Neural cell (in vitro differentiated cells): ENCODE data around the gene SULT4A1. TPM values are rescaled to one million over a fixed set of nuclear protein-coding genes. Genes with fewer than 3 reads are reported as not detected.

Experiments used
- H2AFZ ChIP-seq: fragments of 200-600, 300-800 bp; sonication (generic), shearing (Covaris generic); 2 replicates; pipeline ENCODE4 v1.6.0; 2014; ENCODE audit warnings: low read depth, mild to moderate bottlenecking, antibody characterized with exemption, low read length, moderate library complexity
- H3F3A ChIP-seq: fragments of 200-600 bp; shearing (Covaris generic); 2 replicates; pipeline ENCODE4 v1.6.1; 2016; ENCODE audit warnings: mild to moderate bottlenecking, moderate library complexity, mixed read lengths, antibody characterized with exemption, low read length; ENCODE audit not compliant: insufficient read depth, poor library complexity, severe bottlenecking
- H3K27ac ChIP-seq: fragments of 200-600, 300-800 bp; sonication (generic), shearing (Covaris generic); 2 replicates; pipeline ENCODE4 v1.5.1; 2014; ENCODE audit warnings: mild to moderate bottlenecking, low read length, moderate library complexity
- H3K27me3 ChIP-seq: fragments of 300-800, 200-600 bp; sonication (generic), shearing (Covaris generic); 2 replicates; pipeline ENCODE4 v1.6.0; 2014; ENCODE audit warnings: mild to moderate bottlenecking, low read depth, low read length, moderate library complexity; ENCODE audit not compliant: insufficient read depth
- H3K36me3 ChIP-seq: fragments of 300-800, 200-600 bp; sonication (generic), shearing (Covaris generic); 2 replicates; pipeline ENCODE4 v1.5.1; 2014; ENCODE audit warnings: mild to moderate bottlenecking, antibody characterized with exemption, low read length, moderate library complexity; ENCODE audit not compliant: insufficient read depth
- H3K4me2 ChIP-seq: fragments of 300-800, 200-600 bp; sonication (generic), shearing (Covaris generic); 2 replicates; pipeline ENCODE4 v1.6.0; 2014; ENCODE audit warnings: mild to moderate bottlenecking, low read length
- H3K4me3 ChIP-seq: fragments of 300-800, 200-600 bp; sonication (generic), shearing (Covaris generic); 2 replicates; pipeline ENCODE4 v1.5.1; 2014; ENCODE audit warnings: mild to moderate bottlenecking, low read length, moderate library complexity
- H3K79me2 ChIP-seq: fragments of 200-600 bp; shearing (Covaris generic); replicated peaks from 2 replicates; pipeline ENCODE4 v1.6.0; 2014; ENCODE audit warnings: mild to moderate bottlenecking, low read length, moderate library complexity; ENCODE audit not compliant: insufficient read depth
- H3K9ac ChIP-seq: fragments of 300-800, 200-600 bp; sonication (generic), shearing (Covaris generic); 2 replicates; pipeline ENCODE4 v1.6.1; 2016; ENCODE audit warnings: mild to moderate bottlenecking, low read length, mixed read lengths
- H3K9me2 ChIP-seq: fragments of 200-600 bp; shearing (Covaris generic); 2 replicates; pipeline ENCODE4 v1.6.1; 2016; ENCODE audit warnings: mild to moderate bottlenecking, low read length, mixed read lengths; ENCODE audit not compliant: insufficient read depth
- H3K9me3 ChIP-seq: fragments of 200-600, 300-800 bp; sonication (generic), shearing (Covaris generic); 2 replicates; pipeline ENCODE4 v1.6.1; 2016; ENCODE audit warnings: mild to moderate bottlenecking, mixed run types, low read length, moderate library complexity, mixed read lengths
- H4K20me1 ChIP-seq: fragments of 200-600 bp; shearing (Covaris generic); 2 replicates; pipeline ENCODE4 v1.6.1; 2016; ENCODE audit warnings: mild to moderate bottlenecking, mixed run types; ENCODE audit not compliant: insufficient read depth
- EZH2 ChIP-seq: fragments of 200-600, 300-800 bp; shearing (Covaris generic), sonication (generic); IDR thresholded peaks from 2 replicates; pipeline ENCODE4 v1.6.1; 2014; ENCODE audit warnings: antibody characterized with exemption, low read length, borderline replicate concordance, mild to moderate bottlenecking; ENCODE audit not compliant: insufficient read depth, poor library complexity, severe bottlenecking
- MXI1 ChIP-seq: fragments of 450-650 bp; conservative IDR thresholded peaks from 2 replicates; pipeline ENCODE4 v1.6.1; 2014; ENCODE audit warnings: antibody characterized with exemption, mild to moderate bottlenecking; ENCODE audit not compliant: poor library complexity, severe bottlenecking
- POLR2AphosphoS5 ChIP-seq: IDR thresholded peaks from 2 replicates; pipeline ENCODE4 v1.6.1; 2012
- RAD21 ChIP-seq: fragments of 450-650 bp; conservative IDR thresholded peaks from 2 replicates; pipeline ENCODE4 v1.6.1; 2014; ENCODE audit warnings: antibody characterized with exemption, mild to moderate bottlenecking, moderate library complexity
- SMC3 ChIP-seq: fragments of 450-650 bp; conservative IDR thresholded peaks from 2 replicates; pipeline ENCODE4 v1.6.1; 2014; ENCODE audit warnings: antibody characterized with exemption, mild to moderate bottlenecking, moderate library complexity; ENCODE audit not compliant: poor library complexity
- polyA plus RNA-seq: library from polyadenylated mRNA; depleted of rRNA; stranded (reverse); fragments of >200 nt; gene quantifications from 2 replicates; pipeline ENCODE4 v1.2.3, GENCODE V29; 2014
- TF ChIP-seq, protein P1 (sequence below): IDR thresholded peaks from 2 replicates; pipeline ENCODE4 v1.6.1; 2012; ENCODE audit warnings: borderline replicate concordance
- TF ChIP-seq, protein P2 (sequence below): fragments of 450-650 bp; IDR thresholded peaks from 2 replicates; pipeline ENCODE4 v1.5.1; 2014; ENCODE audit warnings: antibody characterized with exemption, mild to moderate bottlenecking, moderate library complexity; ENCODE audit not compliant: poor library complexity, severe bottlenecking

The SULT4A1 gene
- polyA plus RNA-seq, 1 donor from 2014 or later = 182 TPM

DNA sequence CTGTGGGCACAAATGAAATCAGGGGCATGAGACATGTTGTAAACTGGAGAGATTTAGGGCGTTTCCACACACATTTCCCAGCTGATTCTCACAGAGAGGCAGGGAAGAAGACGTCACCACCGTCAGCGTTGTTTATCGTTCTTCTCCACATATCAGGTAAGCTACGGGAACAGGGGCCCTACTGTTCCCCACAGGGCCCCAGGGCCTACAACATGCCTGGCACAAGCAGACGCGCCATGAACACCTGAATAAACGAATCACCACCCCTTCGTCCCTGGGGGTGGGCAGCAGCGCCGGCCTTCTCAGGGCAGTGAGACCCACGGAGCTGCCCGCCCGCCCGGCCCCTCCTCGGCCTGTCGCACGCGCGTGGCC lies 50.5 kb downstream of the SULT4A1 start:
- TF ChIP-seq RAD21 (no peak), MXI1 (no peak), SMC3 (peak; percentile 37)
- TF ChIP-seq, protein P1, sequence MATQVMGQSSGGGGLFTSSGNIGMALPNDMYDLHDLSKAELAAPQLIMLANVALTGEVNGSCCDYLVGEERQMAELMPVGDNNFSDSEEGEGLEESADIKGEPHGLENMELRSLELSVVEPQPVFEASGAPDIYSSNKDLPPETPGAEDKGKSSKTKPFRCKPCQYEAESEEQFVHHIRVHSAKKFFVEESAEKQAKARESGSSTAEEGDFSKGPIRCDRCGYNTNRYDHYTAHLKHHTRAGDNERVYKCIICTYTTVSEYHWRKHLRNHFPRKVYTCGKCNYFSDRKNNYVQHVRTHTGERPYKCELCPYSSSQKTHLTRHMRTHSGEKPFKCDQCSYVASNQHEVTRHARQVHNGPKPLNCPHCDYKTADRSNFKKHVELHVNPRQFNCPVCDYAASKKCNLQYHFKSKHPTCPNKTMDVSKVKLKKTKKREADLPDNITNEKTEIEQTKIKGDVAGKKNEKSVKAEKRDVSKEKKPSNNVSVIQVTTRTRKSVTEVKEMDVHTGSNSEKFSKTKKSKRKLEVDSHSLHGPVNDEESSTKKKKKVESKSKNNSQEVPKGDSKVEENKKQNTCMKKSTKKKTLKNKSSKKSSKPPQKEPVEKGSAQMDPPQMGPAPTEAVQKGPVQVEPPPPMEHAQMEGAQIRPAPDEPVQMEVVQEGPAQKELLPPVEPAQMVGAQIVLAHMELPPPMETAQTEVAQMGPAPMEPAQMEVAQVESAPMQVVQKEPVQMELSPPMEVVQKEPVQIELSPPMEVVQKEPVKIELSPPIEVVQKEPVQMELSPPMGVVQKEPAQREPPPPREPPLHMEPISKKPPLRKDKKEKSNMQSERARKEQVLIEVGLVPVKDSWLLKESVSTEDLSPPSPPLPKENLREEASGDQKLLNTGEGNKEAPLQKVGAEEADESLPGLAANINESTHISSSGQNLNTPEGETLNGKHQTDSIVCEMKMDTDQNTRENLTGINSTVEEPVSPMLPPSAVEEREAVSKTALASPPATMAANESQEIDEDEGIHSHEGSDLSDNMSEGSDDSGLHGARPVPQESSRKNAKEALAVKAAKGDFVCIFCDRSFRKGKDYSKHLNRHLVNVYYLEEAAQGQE = no peak
- peak overlapping the region; percentile 73 for H2AFZ ChIP-seq
- H3K9me2 ChIP-seq = no peaks in the 10 kb centered on the region
- no peaks in the 10 kb centered on the region for H3K9me3 ChIP-seq
- H3K27me3 ChIP-seq = no peaks in the 10 kb centered on the region
- no peaks in the 10 kb centered on the region for H3F3A ChIP-seq
- peak overlapping the region; percentile 43 for H3K27ac ChIP-seq
- no peaks in the 10 kb centered on the region for H4K20me1 ChIP-seq
- peak overlapping the region; percentile 80 for H3K4me3 ChIP-seq
- peak overlapping the region; percentile 89 for H3K9ac ChIP-seq
- H3K4me2 ChIP-seq = peak overlapping the region; percentile 92
- H3K79me2 ChIP-seq = no peaks in the 10 kb centered on the region
- H3K36me3 ChIP-seq = peaks cover 6% of the 10 kb centered on the region

DNA sequence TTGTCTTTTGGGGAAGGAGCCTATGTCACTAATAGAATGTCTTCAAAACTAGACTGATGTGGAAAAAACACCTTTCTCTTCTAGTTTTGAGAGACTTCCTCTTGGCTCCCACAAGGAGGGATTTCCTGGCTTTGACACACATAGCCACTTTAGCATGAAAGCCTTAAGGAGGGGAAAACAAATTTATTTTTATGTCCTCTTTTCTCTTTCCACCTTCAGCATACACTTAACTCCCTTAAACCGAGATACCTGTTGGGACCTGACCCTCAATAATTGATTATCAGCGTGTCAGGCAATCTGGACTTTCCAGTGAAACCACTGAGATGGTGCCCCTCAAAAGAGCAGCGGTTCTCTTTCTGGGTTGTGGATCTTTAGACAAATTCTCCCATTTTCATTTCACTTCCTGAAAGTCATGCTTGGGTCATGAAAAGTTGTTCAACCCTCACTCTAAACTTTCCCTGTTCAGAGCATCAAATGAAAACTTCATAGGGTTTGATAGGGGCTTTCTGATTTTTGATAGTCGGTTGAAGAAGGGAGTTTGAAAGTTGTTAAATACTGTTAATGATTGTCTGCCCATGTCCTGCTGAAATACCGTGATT lies 59.3 kb downstream of the SULT4A1 start:
- H3K9ac ChIP-seq = no peak overlapping the region
- H3K27me3 ChIP-seq = no peaks in the 10 kb centered on the region
- H3K4me2 ChIP-seq = no peak overlapping the region
- H3K36me3 ChIP-seq = peaks cover 1% of the 10 kb centered on the region
- H3K27ac ChIP-seq = no peak overlapping the region
- H3K79me2 ChIP-seq = no peaks in the 10 kb centered on the region
- H3K4me3 ChIP-seq = no peak overlapping the region
- H3K9me2 ChIP-seq = no peaks in the 10 kb centered on the region
- H3F3A ChIP-seq = no peaks in the 10 kb centered on the region
- H4K20me1 ChIP-seq = no peaks in the 10 kb centered on the region
- no peaks in the 10 kb centered on the region for H3K9me3 ChIP-seq
- H2AFZ ChIP-seq = no peak overlapping the region
- TF ChIP-seq, protein P1 = no peak
- TF ChIP-seq, protein P2, sequence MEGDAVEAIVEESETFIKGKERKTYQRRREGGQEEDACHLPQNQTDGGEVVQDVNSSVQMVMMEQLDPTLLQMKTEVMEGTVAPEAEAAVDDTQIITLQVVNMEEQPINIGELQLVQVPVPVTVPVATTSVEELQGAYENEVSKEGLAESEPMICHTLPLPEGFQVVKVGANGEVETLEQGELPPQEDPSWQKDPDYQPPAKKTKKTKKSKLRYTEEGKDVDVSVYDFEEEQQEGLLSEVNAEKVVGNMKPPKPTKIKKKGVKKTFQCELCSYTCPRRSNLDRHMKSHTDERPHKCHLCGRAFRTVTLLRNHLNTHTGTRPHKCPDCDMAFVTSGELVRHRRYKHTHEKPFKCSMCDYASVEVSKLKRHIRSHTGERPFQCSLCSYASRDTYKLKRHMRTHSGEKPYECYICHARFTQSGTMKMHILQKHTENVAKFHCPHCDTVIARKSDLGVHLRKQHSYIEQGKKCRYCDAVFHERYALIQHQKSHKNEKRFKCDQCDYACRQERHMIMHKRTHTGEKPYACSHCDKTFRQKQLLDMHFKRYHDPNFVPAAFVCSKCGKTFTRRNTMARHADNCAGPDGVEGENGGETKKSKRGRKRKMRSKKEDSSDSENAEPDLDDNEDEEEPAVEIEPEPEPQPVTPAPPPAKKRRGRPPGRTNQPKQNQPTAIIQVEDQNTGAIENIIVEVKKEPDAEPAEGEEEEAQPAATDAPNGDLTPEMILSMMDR = no peak
- TF ChIP-seq POLR2AphosphoS5 (no peak), MXI1 (no peak), EZH2 (no peak), RAD21 (no peak)
